Heart right ventricle (tissue), 16 donors: Measurements from ENCODE around the gene PTPRM. TPM values are rescaled to one million over a fixed set of nuclear protein-coding genes. Genes with fewer than 3 reads are reported as not detected.

Source experiments
- ATAC-seq, 8 donors: fragments of 200-7000 bp; cut with Tn5 transposase; one replicate each; pipeline ENCODE4 v1.9.1; 2020; ENCODE audit warnings: mild to moderate bottlenecking in 8 of 8, moderate library complexity in 8 of 8, moderate number of reproducible peaks in 1 of 8
- DNase-seq, 2 donors: peaks; one replicate each; pipeline ENCODE4 v3.0.0-alpha.2; 2020
- H3K27ac ChIP-seq, 10 donors: fragments of 200-600 bp; sonication (generic) in 2 of 10; one replicate each; pipeline versions ENCODE4 v1.5.0 to v1.8.0; 2020 to 2022; ENCODE audit warnings: mild to moderate bottlenecking in 3 of 10
- H3K27me3 ChIP-seq, 7 donors: fragments of 200-600 bp; one replicate each; pipeline ENCODE4 v1.8.0; 2021 to 2022; ENCODE audit warnings: mild to moderate bottlenecking in 2 of 7
- H3K36me3 ChIP-seq, 9 donors: fragments of 200-600 bp; sonication (generic) in 1 of 9; one replicate each; pipeline versions ENCODE4 v1.5.0 to v1.8.0; 2020 to 2022; ENCODE audit warnings: mild to moderate bottlenecking in 2 of 9
- H3K4me1 ChIP-seq, 9 donors: fragments of 200-600 bp; sonication (generic) in 1 of 9; one replicate each; pipeline versions ENCODE4 v1.5.0 to v1.8.0; 2020 to 2022; ENCODE audit warnings: mild to moderate bottlenecking in 4 of 9
- H3K4me3 ChIP-seq, 10 donors: fragments of 200-600 bp; sonication (generic) in 2 of 10; one replicate each; pipeline versions ENCODE4 v1.5.0 to v1.8.0; 2020 to 2022; ENCODE audit warnings: mild to moderate bottlenecking in 7 of 10, moderate library complexity in 2 of 10
- H3K9me3 ChIP-seq, 11 donors: fragments of 200-600 bp in 10 of 11; sonication (generic) in 2 of 11; one replicate each; pipeline versions ENCODE4 v1.5.0 to v1.8.0; 2013 to 2022; ENCODE audit warnings: mild to moderate bottlenecking in 2 of 11, control low read depth in 1 of 11, moderate library complexity in 1 of 11
- CTCF ChIP-seq, 9 donors: fragments of 200-600 bp; sonication (generic) in 2 of 9; IDR thresholded peaks; one replicate each; pipeline versions ENCODE4 v1.5.0 to v1.8.0; 2021 to 2022; ENCODE audit warnings: antibody characterized with exemption in 9 of 9, mild to moderate bottlenecking in 5 of 9, moderate library complexity in 1 of 9
- WGBS, 2 donors: extraction: QIAGEN DNeasy Blood & Tissue Kit; methylation state at CpG; one replicate each; pipeline ENCODE4 v1.1.7; 2013; ENCODE audit warnings: inconsistent platforms in 1 of 2; 5-methylcytosine and 5-hydroxymethylcytosine counted together
- intact Hi-C, 10 donors: fragments of 100-400 bp; cut with DNase I; formaldehyde crosslinking; loops; one replicate each; pipeline versions ENCODE4 v1.11.1 to v1.14.2; 2022
- polyA plus RNA-seq, 2 donors: library from polyadenylated mRNA; stranded (reverse); fragments of 200-250 nt; gene quantifications; one replicate each; pipeline ENCODE4 v1.2.3, GENCODE V29; 2013
- total RNA-seq, 10 donors: library from RNA; stranded (reverse); fragmentation: NEBNext Ultra II Directional in 3 of 10; extraction: Animal tissue kit (Norgen Biotek cat#: 25700) in 3 of 10; gene quantifications; one replicate each; pipeline versions ENCODE4 v1.2.1 to v1.2.4, GENCODE V29; 2021 to 2023
- donor health status: Arrhythmogenic right ventricular cardiomyopathy.
- donor health status: ischemic (EF 13 %, LVEDD 7.1; RV severe dilation, severe dysfunction).
- donor health status: healthy with polysubstance abuse.
- donor health status: DM: no; HTN: yes; CAD: no.
- donor health status: DM: no; HTN: no; CAD: no.
- donor health status: ischemic (EF 25% LVEDD 6.9; RV normal size, moderate dysfunction).
- donor health status: ischemic (EF 25% LVEDD 5.7; RV mildly dilated, moderate dysfunction).
- donor health status: healthy.
- donor health status: DM: yes; HTN: yes; CAD: no.
- donor health status: Ischemic cardiomyopathy.
- donor health status: ischemic (EF 35%, LVEDD 5.7; RV mildly dilated, moderate dysfunction).
- donor health status: nonischemic (EF 11% LVEDD 7.7; RV severe dilation, severe dysfunction).
- donor health status: DM: yes; HTN: yes; CAD: no.
- donor health status: PGD.
- donor health status: ischemic (EF 29% LVEDD 5.4; RV normal size, mild dysfunction).
- donor health status: nonischemic (EF 23%, LVEDD 6.1; RV moderate dilation, normal function).

The PTPRM gene
- total and polyA plus RNA-seq, 12 donors, result 81.7 to 170 (median 132) TPM

DNA sequence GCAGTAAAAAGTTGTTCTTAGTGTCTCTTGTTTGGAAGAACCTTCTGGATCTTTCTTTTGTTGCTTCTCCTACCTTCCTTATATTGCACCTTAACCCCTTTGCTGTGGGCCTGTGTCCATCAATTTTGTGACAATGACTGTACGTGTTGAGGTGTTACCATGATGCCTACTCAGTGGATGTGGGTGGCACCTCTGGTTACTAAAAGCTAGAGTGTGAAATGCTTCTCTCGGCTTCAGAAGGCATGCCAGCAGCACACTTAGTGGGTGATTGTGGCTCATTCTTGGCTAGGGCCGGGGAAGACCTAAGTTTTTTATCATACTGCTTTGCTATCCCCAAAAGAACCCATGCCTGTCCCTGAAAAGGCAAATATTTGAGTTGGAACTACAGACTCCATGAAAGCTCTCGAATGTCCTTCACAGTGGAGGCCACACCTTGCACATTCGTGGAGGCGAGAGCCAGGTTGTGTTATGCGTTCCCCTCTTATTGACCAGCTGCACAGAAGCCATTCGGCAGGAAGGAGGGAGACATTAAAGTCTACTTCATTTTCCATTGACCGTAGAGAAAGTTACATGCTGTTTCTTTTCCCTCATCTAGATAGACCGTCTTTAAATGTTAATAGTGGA lies 528.9 kb downstream of the PTPRM start:
- no peak for TF ChIP-seq CTCF (IDR thresholded peaks at IDR 0.05)
- intact Hi-C loops, result no loop called here

GRCh38 chr18:8097399-8097798 lies 530.3 kb downstream of the PTPRM start:
- TF ChIP-seq CTCF (IDR thresholded peaks at IDR 0.05), result no peak
- Histone ChIP-seq H3K4me3 (no peak overlapping the region), H3K27ac (no peak overlapping the region), H3K9me3 (peaks cover 0 to 6% (median 0%) of the 10 kb centered on the region in 11 donors), H3K4me1 (peaks cover 0 to 10% (median 4%) of the 10 kb centered on the region in 9 donors), H3K36me3 (peaks cover 0 to 28% (median 1%) of the 10 kb centered on the region in 9 donors), H3K27me3 (no peaks in the 10 kb centered on the region)
- intact Hi-C loops, result no loop called here
- DNase-seq (no peak), ATAC-seq (peak in 2 of 8 donors; percentile 19 to 42)

More for the DNA sequence above, 528.9 kb downstream of the PTPRM start:
- H3K27ac ChIP-seq, result no peak overlapping the region
- peaks cover 0 to 25% (median 0%) of the 10 kb centered on the region in 9 donors for H3K36me3 ChIP-seq
- no peak overlapping the region for H3K4me3 ChIP-seq
- H3K9me3 ChIP-seq, result no peaks in the 10 kb centered on the region
- no peaks in the 10 kb centered on the region for H3K27me3 ChIP-seq
- H3K4me1 ChIP-seq, result peaks cover 0 to 10% (median 4%) of the 10 kb centered on the region in 9 donors
- DNase-seq, result no peak
- 91 to 93% methylated on average over 10 of the region's 10 CpGs for WGBS, 2 donors
- ATAC-seq, result no peak

GRCh38 chr18:8097927-8098326 lies 530.8 kb downstream of the PTPRM start:
- ATAC-seq, result peak in 1 of 8 donors; percentile 50
- H3K9me3 ChIP-seq, result peaks cover 0 to 11% (median 3%) of the 10 kb centered on the region in 11 donors
- no peak overlapping the region for H3K27ac ChIP-seq
- no peak overlapping the region for H3K4me3 ChIP-seq
- H3K4me1 ChIP-seq, result peaks cover 0 to 10% (median 4%) of the 10 kb centered on the region in 9 donors
- no peaks in the 10 kb centered on the region for H3K27me3 ChIP-seq
- WGBS, 2 donors, result 0 to 56% methylated on average over 1 of the region's 1 CpG
- intact Hi-C loops, result no loop called here
- no peak for TF ChIP-seq CTCF (IDR thresholded peaks at IDR 0.05)
- DNase-seq, result no peak
- H3K36me3 ChIP-seq, result peaks cover 0 to 28% (median 5%) of the 10 kb centered on the region in 9 donors

GRCh38 chr18:8106603-8107002 lies 539.5 kb downstream of the PTPRM start:
- DNase-seq (no peak), ATAC-seq (no peak)
- WGBS, 2 donors, result 91 to 97% methylated on average over 4 of the region's 4 CpGs
- H3K4me3 ChIP-seq, result no peak overlapping the region
- intact Hi-C loops, result no loop called here
- H3K36me3 ChIP-seq, result peaks cover 0 to 18% (median 4%) of the 10 kb centered on the region in 9 donors
- no peak overlapping the region for H3K27ac ChIP-seq
- no peak for TF ChIP-seq CTCF (IDR thresholded peaks at IDR 0.05)
- peaks cover 0 to 18% (median 8%) of the 10 kb centered on the region in 11 donors for H3K9me3 ChIP-seq
- H3K4me1 ChIP-seq, result peaks cover 0 to 12% (median 5%) of the 10 kb centered on the region in 9 donors
- no peaks in the 10 kb centered on the region for H3K27me3 ChIP-seq
